Glomerular visceral epithelial cell (primary cell): Measurements from ENCODE around the gene RPS18.
"Not testable (repeated sequence)": the region's sequence is repeated elsewhere in the genome, so short reads cannot be mapped to it uniquely, and the experiment has no call there.

Experiments used
- DNase-seq: peaks from one replicate; pipeline ENCODE4 v3.0.0-alpha.2; 2016; ENCODE audit errors: extremely low spot score

RPS18 gene

DNA sequence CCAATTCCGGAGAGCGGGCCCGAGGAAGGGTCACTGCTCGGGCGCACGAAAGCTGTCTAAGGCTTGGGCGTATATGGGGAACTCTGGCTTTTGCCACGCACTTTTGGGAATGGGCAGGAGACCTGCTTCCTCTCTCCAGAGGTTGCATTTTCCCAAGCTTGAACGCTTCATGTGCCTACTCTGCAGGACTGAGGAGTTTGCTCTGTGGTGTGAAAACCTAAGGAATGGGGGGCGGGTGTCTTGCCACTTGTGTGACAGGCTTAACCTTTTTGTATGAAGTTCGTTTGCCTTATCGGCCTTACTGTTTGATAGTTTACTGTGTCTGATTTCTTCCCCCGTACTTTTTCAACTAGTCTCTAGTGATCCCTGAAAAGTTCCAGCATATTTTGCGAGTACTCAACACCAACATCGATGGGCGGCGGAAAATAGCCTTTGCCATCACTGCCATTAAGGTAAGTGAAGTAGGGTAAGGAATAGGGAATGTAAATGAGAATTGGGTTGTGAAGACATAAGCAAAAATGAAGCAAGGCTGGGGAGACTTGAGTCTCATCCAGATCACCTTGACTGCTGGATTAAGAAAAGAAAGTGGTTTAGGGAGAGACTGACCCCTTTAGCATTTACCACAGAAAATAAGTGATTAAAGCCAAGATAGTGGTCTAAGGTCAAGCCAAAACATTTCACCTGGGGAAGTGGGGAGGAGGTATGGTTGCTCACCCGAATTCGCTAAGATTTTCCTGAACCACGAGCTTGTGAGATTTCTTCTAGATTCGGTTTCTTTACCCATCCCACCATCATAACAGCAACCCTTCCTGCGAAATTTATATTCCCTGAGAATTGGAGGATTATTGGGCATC, 627 bp downstream of the RPS18 start:
- DNase-seq: no peak

DNA sequence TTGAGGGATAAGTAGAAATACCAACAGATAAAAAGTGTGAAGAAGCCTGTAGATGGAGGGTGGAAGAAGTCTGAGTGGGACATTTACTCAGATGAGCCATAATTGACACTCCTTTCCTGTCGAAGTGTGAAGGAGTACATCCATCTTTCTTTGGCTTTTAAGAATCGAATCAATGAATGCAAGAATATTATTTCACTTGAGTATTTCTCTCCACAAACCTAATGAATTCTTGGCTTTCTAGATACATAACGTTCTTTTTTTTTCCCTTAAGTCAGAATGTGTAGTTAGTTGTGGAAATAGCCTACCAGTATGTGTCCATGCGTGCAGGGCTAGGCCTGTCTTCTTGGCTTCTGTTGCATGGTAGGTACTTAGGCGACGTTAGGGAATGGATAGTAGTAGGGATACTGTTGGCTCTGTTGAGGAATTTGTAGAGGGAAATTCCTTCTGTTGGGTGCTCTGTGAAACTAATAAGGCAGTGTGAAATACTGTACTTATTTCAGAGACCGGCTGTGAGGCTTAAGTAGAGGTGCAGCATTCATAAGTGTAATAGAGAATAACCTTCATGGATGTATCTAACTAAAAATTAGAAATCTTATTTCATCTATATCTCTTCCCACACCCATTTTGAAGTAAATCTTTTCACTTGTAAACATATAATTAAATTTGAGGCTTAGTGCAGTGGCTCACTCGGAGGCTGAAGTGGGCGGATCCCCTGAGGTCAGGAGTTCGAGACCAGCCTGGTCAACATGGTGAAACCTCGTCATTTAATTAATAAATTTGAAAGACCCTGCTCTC, 1.5 kb downstream of the RPS18 start:
- DNase-seq: no peak

DNA sequence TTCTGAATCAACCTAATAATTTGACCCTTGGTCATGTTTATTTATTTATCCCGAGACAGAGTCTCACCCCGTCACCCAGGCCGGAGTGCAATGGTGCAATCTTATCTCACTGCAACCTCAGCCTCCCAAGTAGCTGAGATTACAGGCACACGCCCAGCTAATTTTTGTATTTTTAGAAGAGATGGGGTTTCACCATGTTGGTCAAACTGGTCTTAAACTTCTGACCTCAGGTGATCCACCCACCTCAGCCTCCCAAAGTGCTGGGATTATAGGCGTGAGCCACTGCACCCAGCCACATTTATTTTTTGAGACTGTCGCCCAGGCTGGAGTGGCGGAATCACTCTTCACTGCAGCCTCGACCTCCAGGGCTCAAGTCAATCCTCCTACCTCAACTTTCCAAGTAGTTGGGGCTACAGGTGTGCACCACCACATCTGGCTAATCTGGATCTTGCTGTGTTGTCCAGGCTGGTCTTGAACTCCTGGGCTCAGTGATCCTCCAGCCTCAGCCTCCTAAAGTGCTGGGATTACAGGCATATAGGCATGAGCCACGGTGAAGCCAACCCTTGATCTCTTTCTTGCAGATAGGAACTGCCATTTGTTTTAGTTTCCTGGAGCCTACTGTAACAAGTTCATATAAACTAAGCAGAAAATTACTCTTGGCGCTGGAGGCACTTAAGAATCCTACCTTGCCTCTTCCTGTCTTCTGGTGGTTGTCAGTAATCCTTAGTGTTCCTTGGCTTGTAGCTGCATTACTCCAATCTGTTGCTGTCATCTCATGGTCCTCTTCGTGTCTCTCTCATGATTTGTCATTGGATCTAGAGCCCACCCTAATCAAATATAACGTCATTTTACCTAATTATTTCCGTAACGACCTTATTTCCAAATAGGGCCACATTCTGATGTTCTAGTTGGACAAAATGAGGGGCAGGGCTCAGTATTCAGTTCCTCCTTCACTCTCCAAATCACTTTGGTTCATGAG, 2.3 kb downstream of the RPS18 start:
- DNase-seq: no peak

DNA sequence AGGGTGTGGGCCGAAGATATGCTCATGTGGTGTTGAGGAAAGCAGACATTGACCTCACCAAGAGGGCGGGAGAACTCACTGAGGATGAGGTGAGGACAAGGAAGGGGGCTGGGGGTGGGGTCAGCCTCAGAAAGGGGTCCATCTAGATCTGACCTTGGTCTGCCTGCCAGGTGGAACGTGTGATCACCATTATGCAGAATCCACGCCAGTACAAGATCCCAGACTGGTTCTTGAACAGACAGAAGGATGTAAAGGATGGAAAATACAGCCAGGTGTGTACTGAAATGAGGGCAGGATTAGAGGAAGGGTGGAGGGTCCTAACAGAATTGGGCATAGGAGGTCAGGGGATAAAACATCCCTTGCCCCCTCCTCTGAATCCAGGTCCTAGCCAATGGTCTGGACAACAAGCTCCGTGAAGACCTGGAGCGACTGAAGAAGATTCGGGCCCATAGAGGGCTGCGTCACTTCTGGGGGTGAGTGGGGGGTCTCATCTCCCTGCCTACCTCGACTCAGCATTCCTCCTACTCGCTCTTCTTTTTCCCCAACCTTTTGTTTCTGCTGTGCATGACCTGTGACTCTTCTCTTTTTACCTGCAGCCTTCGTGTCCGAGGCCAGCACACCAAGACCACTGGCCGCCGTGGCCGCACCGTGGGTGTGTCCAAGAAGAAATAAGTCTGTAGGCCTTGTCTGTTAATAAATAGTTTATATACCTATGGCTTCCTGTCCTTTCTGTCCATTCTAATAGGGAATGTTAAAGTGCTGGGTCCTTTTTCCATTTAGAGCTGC, 4.1 kb downstream of the RPS18 start:
- not testable (repeated sequence) for DNase-seq

DNA sequence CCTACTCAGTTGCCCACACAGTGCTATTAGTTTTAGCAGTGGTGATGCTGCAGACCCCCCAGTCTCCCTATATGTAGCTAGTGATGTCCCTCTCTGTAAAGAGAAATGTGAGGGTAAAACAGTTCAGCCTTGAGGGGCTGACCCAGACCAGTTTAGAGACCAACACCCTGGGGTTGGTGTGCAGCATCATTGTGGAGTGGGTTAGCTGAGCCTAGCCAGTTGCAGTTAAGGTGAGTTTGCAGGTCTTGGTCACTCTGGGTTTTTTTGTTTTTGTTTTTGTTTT, 4.6 kb downstream of the RPS18 start:
- DNase-seq: no peak

DNA sequence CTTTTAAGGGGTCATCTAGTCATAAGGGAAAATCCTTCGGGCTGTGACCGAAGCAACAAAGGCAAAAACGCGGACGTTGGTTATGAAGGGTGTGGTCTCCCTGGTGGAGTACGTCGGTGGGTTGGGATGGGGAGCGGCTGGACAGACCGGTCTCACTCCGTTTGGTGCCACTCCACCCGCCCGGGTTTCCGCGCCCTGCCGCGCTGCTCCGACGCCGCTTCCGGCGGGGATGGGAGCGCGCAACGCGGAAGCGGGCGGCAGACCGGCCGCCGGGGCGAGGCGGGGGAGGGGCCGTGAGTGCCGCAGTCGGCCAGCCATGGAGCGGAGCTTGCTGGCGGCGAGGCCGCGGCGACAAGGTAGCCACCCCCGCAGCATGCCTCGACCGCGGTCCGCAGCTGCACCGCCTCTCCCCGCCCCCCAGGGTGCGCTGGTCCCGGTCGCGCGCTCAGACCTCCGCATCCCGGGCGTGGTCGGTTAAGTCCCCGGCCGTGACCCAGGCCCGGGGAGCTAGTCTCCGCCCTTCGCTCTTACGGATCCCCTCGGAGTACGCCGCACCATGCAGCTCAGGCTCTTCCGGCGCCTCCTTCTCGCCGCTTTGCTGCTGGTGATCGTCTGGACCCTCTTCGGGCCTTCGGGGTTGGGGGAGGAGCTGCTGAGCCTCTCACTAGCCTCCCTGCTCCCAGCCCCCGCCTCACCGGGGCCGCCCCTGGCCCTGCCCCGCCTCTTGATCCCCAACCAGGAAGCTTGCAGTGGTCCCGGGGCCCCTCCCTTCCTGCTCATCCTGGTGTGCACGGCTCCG, 5.2 kb downstream of the RPS18 start, which contains the start of gene B3GALT4:
Gene B3GALT4, plus strand, starts transcription at position 260 of the 799 bp plus-strand sequence. Its CDS starts 297 bp downstream, at position 557.
- peak; percentile 72 for DNase-seq

DNA sequence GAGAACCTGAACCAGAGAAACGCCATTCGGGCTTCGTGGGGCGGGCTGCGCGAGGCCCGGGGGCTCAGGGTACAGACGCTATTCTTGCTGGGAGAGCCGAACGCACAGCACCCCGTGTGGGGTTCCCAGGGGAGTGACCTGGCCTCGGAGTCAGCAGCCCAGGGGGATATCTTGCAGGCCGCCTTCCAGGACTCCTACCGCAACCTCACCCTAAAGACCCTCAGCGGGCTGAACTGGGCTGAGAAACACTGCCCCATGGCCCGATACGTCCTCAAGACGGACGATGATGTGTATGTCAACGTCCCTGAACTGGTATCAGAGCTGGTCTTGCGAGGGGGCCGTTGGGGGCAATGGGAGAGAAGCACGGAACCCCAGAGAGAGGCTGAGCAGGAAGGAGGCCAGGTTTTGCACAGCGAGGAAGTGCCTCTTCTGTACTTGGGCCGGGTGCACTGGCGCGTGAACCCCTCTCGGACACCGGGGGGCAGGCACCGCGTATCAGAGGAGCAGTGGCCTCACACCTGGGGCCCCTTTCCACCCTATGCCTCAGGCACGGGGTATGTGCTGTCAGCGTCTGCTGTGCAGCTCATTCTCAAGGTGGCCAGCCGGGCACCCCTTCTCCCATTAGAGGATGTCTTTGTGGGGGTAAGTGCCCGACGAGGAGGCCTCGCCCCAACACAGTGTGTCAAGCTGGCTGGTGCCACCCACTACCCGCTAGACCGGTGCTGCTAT, 6.0 kb downstream of the RPS18 start:
- DNase-seq: peak; percentile 12

DNA sequence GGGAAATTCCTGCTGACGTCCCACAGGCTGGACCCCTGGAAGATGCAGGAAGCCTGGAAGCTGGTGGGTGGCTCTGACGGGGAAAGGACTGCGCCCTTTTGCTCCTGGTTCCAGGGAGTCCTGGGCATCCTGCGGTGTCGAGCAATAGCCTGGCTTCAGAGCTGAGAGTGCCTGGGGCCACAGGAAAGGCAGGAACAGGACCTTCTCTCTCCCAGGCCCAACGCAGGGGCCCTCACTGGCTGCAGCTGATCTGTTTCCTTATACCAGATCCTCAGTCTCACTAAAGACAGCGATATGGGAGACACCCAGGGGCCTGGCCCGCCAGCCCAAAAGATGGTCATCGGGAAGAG, 6.5 kb downstream of the RPS18 start:
- no peak for DNase-seq

DNA sequence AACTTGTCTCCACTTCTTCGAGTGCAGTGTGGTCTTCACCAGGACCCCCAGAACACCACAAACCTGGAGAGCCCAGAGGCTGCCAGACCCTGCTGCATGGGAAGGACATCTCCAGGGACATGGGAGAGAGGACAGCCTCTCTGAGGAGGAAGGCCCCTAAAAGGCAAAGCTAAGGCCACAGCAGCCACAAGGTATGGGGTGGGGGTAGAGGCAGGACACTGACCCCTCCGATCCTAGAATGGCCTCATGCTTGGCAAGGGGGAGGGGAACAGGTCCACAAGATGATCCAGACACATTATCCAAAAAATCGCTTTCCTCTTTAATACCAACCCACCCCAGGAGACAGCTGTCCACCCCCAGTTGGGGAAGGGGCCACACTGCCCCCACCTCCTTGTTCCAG, 6.9 kb downstream of the RPS18 start:
- DNase-seq: no peak

DNA sequence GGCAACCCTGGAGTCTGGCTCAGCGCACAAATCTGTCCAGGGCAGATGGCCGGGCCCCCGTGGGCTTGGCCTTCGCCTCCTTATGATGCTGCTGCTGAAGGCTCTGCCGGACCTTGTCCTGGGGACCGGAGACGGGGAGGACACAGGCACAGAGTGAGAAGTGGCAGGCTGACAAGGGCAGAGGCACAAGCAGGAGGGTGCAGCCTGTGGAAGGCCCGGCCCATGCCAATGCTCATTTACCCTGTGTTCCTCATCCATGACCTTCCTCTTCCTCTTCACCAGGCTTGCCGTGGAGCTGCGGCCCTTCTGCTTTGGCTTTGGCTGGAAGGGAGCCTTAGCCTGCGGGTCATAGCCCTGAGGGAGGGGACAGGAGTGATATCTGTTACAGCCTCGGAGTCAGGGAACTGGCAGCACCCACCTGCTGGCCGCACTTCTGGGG, 7.4 kb downstream of the RPS18 start:
- no peak for DNase-seq

DNA sequence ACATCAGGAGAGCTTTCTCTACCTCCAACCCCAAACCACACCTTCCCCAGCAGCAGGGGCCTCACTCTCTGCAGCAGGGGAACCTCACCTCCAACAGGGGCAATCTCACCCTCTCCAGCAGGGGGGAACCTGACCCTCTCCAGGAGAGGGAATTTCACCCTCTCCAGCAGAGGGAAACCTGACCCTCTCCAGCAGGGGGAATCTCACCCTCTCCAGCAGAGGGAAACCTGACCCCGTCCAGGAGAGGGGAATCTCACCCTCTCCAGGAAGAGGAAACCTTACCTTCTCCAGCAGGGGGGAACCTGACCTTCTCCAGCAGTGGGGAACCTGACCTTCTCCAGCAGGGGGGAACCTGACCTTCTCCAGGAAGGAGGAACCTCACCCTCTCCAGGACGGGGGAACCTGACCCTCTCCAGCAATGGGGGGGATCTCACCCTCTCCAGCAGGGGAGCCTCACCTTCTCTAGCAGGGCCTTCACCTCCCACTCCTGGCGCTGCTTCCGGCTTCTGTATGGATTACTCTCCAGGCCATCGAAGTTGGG, 8.2 kb downstream of the RPS18 start:
- peak; percentile 79 for DNase-seq

DNA sequence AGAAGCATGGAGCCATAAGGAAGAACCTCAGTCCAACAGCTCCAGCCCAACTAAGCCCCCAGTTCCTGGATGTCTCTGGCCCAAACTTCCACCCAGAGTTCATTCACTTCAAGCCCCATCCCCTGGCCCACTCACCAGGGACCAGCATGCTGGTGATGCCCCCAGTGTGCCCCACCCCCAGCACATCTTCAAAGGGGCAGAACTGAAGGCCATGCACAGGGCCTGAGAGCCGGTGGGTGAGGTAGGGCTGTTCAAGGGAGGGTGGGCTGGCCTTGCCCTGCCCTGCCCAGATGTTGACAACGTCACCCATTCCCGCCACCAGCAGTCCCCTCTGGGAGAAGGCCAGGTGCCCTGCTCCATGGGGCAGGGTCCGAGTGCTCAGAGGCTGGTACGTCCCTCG, 8.7 kb downstream of the RPS18 start:
- DNase-seq: no peak

DNA sequence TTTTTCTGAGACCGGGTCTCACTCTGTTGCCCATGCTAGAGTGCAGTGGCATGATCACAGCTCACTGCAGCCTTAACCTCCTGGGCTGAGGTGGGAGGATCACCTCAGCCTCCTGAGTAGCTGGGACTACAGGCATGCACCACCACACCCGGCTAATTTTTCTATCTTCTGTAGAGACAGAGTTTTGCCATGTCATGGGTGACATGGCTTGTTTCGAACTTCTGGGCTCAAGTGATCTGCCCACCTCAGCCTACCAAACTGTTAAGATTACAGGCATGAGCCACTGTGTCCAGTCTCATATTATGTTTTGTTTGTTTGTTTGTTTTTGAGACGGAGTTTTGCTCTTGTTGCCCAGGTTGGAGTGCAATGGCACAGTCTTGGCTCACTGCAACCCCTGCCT, 13.3 kb downstream of the RPS18 start:
- not testable (repeated sequence) for DNase-seq

DNA sequence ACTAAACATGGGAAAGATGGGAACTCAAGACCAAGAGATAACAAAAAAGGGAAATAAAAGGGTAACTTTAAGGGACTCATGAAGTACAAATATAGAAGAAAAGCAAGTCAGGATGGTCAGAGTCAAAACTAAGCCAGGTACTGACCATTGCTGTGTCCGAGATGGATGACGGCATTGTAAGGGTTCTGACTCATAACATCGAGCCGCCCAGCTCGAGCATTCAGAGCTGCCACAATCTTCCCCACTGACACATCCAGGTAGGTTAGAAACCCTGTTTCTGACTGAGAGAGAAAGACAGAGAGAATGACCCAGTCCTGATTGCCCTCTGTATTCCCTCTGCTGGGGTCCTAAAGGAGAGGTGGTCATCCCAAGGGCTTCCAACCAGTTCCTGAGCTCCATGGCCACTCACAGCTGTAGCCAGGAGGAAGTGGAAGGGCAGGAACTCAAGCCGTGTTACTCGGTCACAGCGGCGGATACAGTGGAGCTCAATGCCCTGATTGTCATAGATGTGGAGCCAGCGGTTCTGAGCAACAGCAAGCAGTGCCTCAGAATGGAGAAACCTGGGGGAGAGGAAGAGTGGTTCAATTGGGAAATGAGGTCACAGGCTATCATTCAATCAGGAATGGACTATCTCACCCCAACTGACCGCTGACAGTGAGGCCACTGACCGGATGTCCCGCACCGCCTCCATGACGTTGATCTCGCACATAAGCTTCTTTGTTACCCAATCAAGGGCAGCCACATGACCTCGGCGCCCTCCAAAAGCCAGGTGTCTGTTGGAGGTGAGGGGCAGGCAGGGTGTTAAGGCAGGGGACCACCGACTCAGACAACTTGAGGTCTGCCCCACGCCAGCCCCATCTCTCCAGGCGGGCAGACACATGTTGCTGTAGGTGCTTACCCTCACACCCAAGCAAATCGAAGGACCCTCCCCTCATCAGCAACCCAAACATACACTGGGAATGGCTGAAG, 15.4 kb downstream of the RPS18 start:
- no peak for DNase-seq

DNA sequence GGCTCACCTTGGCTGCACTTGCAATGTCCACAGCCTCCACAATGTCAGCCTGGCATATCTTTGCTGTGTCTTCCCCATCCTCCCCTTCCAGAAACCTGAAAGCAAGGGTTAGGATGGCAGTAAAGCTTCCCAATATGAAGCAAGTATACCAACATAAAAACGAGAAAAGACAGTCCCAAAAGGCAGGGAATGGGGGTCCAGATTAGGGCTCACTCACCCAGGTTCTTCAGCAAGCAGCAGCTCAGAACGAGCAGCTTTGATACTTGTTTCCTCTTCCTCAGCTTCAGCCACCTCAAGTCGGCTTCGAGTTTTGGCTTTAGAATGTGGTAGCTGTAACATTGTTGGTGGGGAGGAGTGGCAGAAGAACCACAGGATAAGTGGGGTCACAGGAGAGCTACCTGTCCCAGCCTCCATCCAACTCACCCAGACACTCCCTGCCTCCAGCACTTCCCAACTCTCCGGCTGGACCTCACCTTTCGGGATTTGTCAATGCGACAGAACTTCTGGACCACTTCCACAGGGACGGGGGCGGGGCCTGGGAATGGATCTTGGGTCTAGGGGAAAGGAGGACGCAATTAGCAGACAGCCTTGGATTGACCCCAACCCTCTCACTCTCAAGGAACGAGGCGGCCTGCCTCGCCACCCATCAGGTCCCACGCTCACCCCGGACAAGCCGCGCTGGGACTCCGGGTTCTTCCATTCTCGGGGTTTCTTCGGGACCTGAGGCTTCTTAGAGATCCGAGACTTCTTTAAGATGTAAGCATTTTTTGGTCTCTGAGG, 16.5 kb downstream of the RPS18 start:
- DNase-seq: no peak

DNA sequence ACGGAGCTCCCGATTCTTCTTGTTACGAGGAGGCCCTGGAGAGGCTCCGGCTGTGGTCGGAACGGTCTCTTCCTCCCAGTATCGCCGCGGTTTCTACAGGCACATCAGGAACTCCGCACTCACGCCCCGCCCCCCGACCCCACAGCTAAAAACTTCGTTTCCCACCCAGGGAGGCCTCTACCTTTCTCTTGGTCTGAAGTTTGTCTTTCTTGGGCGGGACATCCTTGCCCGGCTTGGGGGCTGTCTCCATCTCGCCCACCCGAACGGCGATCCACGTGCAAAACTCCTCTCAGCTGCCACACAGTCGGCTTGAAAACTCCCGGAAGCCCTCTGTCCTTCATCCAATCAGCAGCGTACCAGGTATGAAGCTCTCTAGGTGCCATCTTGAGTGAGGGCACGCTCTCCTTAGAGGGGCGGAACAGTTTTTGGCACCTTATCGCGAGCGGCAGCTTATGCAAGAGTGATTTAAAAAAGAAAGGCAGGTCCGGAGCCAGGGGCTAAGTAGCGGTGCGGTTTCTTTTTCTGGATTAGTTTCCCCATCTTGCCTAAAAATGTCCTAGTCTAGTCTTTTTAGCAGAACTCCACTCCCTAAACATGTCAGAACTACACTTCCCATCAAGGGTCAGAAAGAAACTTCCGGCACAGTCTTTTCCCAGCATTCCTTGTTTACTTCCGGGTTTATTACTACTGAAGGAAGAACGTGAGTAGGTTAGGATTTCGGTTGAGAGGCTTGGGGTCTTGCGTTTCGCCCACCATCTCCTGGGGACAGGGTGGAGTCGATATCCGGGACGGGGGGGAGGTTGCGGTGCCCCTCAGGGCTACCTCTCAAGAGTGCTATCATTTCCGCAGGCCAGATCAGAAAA, 17.3 kb downstream of the RPS18 start, which contains the start of the genes PFDN6 and WDR46:
Gene PFDN6, plus strand, starts transcription at position 681 of the 863 bp plus-strand sequence. CDS start 256 bp downstream, outside the sequence.
Gene WDR46, minus strand, starts transcription at position 319 of the 863 bp plus-strand sequence. Its CDS starts 69 bp downstream, at position 250.
- DNase-seq: peak; percentile 85
